K562 (cell line): ENCODE results near the gene ZNF581. TPM values are rescaled to one million over a fixed set of nuclear protein-coding genes. Genes with fewer than 3 reads are reported as not detected.

Experiments
- AFF4 ChIP-seq: sonication (generic); formaldehyde crosslinking; IDR thresholded peaks from 2 replicates; pipeline ENCODE4 v1.8.0; 2023; ENCODE audit warnings: mild to moderate bottlenecking, missing genetic modification reagents
- ARID2 ChIP-seq: fragments of 450-650 bp; IDR thresholded peaks from 2 replicates; pipeline ENCODE4 v1.6.1; 2017; ENCODE audit warnings: antibody characterized with exemption, mild to moderate bottlenecking
- RBM17 ChIP-seq: fragments of 200-400 bp; formaldehyde crosslinking; IDR thresholded peaks from 2 replicates; pipeline ENCODE4 v1.6.1; 2017; ENCODE audit warnings: low read depth, mild to moderate bottlenecking, low read length, borderline replicate concordance
- RUNX1 ChIP-seq: sonication (generic); IDR thresholded peaks from 2 replicates; pipeline ENCODE4 v1.6.1; 2016; ENCODE audit warnings: antibody characterized with exemption, low read depth
- SAFB2 ChIP-seq: fragments of 200-400 bp; formaldehyde crosslinking; IDR thresholded peaks from 2 replicates; pipeline ENCODE4 v1.6.1; 2018; ENCODE audit warnings: borderline replicate concordance, low read length, low read depth, moderate library complexity; ENCODE audit not compliant: severe bottlenecking
- TAF7 ChIP-seq: fragments of 450-650 bp; IDR thresholded peaks from 2 replicates; pipeline ENCODE4 v1.6.1; 2016; ENCODE audit warnings: missing genetic modification characterization, missing compliant biosample characterization
- ZKSCAN3 ChIP-seq: fragments of 250-450 bp; sonication (Bioruptor Pico); IDR thresholded peaks from 2 replicates; pipeline ENCODE4 v1.4.0; 2020
- ZMIZ1 ChIP-seq, 2 experiments: fragments of 150-350 bp in 1 of 2; IDR thresholded peaks; 2 replicates each; pipeline ENCODE4 v1.6.1; 2012 to 2016; ENCODE audit warnings: low read depth in 2 of 2, low read length in 2 of 2, mild to moderate bottlenecking in 1 of 2, moderate library complexity in 1 of 2
- ZNF197 ChIP-seq: fragments of 200-800 bp; sonication (Bioruptor generic); IDR thresholded peaks from 2 replicates; pipeline ENCODE4 v1.6.1; 2016; ENCODE audit warnings: low read depth, missing genetic modification characterization, missing compliant biosample characterization
- ZNF24 ChIP-seq: fragments of 450-650 bp; IDR thresholded peaks from 2 replicates; pipeline ENCODE4 v1.6.1; 2016
- ZNF280B ChIP-seq: fragments of 250-450 bp; sonication (Bioruptor Pico); IDR thresholded peaks from 2 replicates; pipeline ENCODE4 v1.5.1; 2021; ENCODE audit warnings: mild to moderate bottlenecking
- ZNF324 ChIP-seq: fragments of 250-450 bp; sonication (Bioruptor Pico); IDR thresholded peaks from 2 replicates; pipeline ENCODE4 v1.4.0; 2020; ENCODE audit warnings: mild to moderate bottlenecking
- polyA plus RNA-seq, 8 experiments: library from polyadenylated mRNA; depleted of rRNA in 4 of 8; stranded (reverse) in 5 of 8; unstranded in 3 of 8; fragments of >200 nt; fragmentation: Nextera tagmentation in 2 of 8; fragmentation: Illumina TruSeq in 1 of 8; extraction: Ambion mirVana in 2 of 8; extraction: Trizol in 1 of 8; gene quantifications; 2 replicates each; pipeline versions ENCODE4 v1.2.1 to v1.2.3, GENCODE V29; 2011 to 2014; ENCODE audit warnings: inconsistent platforms in 1 of 8, missing spikeins in 1 of 8
- total RNA-seq, 7 experiments: library from RNA; depleted of rRNA in 6 of 7; stranded (reverse); fragments of >200 nt in 6 of 7; fragmentation: Illumina TruSeq in 2 of 7; extraction: Trizol in 2 of 7; gene quantifications; 2 replicates each; pipeline versions ENCODE4 v1.2.1 to v1.2.3, GENCODE V29; 2011 to 2021; ENCODE audit warnings: low replicate concordance in 1 of 7
- TF ChIP-seq, protein P1 (sequence below): fragments of 250-450 bp; sonication (Bioruptor Pico); IDR thresholded peaks from 2 replicates; pipeline ENCODE4 v1.4.0; 2020
- TF ChIP-seq, protein P2 (sequence below), 2 experiments: fragments of 450-650 bp; IDR thresholded peaks; 2 replicates each; pipeline ENCODE4 v1.6.1; 2016

The ZNF581 gene
- total and polyA plus RNA-seq, 9 of the 15 experiments (the other 6 are each of a cell fraction or from before 2014, with no cell fraction given) = 2.4 to 39.4 (median 15.4) TPM

GRCh38 chr19:55653651-55654322, 10.3 kb downstream of the ZNF581 start (continued):
- TF ChIP-seq ZMIZ1 (IDR thresholded peaks at IDR 0.05; ENCODE audit: low read depth in 2 of 2, low read length in 2 of 2) (0 out of 4 replicates have a peak, but pooled peaks of 1 of the 2 experiments have one; percentile 37), RBM17 (no peak), ZNF24 (no peak; the same call in 1 of the 2 replicates), ZKSCAN3 (no peak), ARID2 (0 out of 2 replicates have a peak, but pooled peaks have one; percentile 9), AFF4 (CRISPR knock-in tag) (peak; percentile 92; the same call in 1 of the 2 replicates), ZNF324 (CRISPR knock-in tag) (no peak), ZNF197 (no peak), RUNX1 (no peak), TAF7 (tag) (peak; percentile 53), SAFB2 (no peak), ZNF280B (CRISPR knock-in tag) (no peak)
- TF ChIP-seq, protein P1, sequence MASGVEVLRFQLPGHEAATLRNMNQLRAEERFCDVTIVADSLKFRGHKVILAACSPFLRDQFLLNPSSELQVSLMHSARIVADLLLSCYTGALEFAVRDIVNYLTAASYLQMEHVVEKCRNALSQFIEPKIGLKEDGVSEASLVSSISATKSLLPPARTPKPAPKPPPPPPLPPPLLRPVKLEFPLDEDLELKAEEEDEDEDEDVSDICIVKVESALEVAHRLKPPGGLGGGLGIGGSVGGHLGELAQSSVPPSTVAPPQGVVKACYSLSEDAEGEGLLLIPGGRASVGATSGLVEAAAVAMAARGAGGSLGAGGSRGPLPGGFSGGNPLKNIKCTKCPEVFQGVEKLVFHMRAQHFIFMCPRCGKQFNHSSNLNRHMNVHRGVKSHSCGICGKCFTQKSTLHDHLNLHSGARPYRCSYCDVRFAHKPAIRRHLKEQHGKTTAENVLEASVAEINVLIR (CRISPR knock-in tag) = 0 out of 2 replicates have a peak, but pooled peaks have one; percentile 21
- TF ChIP-seq, protein P2, sequence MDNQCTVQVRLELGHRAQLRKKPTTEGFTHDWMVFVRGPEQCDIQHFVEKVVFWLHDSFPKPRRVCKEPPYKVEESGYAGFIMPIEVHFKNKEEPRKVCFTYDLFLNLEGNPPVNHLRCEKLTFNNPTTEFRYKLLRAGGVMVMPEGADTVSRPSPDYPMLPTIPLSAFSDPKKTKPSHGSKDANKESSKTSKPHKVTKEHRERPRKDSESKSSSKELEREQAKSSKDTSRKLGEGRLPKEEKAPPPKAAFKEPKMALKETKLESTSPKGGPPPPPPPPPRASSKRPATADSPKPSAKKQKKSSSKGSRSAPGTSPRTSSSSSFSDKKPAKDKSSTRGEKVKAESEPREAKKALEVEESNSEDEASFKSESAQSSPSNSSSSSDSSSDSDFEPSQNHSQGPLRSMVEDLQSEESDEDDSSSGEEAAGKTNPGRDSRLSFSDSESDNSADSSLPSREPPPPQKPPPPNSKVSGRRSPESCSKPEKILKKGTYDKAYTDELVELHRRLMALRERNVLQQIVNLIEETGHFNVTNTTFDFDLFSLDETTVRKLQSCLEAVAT (IDR thresholded peaks at IDR 0.05) = peak in 1 of 2 experiments; percentile 98; a peak in 2 of 4 replicates
